Dedifferentiated amniotic fluid mesenchymal stem cell (primary cell): Measurements from ENCODE around the gene OXLD1.

ENCODE experiments used
- DNase-seq: peaks from one replicate; pipeline ENCODE4 v3.0.0-alpha.2; 2016; ENCODE audit errors: extremely low spot score

The OXLD1 gene

GRCh38 chr17:81616877-81617276 is 49.5 kb downstream of the OXLD1 start:
- DNase-seq, result no peak

- DNase-seq, result no peak
Measured at GRCh38 chr17:81615401-81615930, 50.9 kb downstream of the OXLD1 start.
